Right lobe of liver (tissue), 4 donors: Measurements from ENCODE around the gene CHN1.

Experiments used
- POLR2A ChIP-seq: fragments of 450-650 bp; IDR thresholded peaks from one replicate; pipeline ENCODE4 v1.6.1; 2017; ENCODE audit warnings: antibody characterized with exemption, mild to moderate bottlenecking
- TF ChIP-seq, protein P1 (sequence below), 4 donors: fragments of 200-600 bp in 3 of 4; fragments of 450-650 bp in 1 of 4; IDR thresholded peaks; one replicate each; pipeline versions ENCODE4 v1.5.1 to v1.8.0; 2016 to 2022; ENCODE audit warnings: antibody characterized with exemption in 4 of 4, mild to moderate bottlenecking in 2 of 4
- donor health status: DM: no; HTN: no; CAD: no.
- donor health status: DM: no; HTN: no; CAD: no.
- donor health status: DM: no; HTN: yes; CAD: no.

DNA sequence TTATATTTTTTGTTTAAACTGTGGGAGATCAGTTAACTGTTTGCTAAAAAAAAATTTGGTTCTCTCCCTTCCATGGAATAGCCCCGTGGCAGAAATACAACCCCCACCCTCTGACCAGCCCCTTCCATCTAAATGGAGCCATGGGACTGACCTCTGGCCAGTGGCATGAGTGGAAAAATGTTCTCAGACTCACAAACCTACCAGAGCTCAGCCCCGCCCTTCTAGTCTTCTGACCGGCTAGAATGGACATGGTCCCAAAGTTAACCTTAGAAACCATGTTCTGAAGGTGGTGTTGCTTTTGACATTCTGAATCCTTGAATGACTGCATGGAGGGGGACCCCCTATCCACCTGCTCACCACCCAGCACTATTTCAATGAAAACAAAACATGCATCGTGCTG, 239.6 kb downstream of the CHN1 start:
- TF ChIP-seq, protein P1, sequence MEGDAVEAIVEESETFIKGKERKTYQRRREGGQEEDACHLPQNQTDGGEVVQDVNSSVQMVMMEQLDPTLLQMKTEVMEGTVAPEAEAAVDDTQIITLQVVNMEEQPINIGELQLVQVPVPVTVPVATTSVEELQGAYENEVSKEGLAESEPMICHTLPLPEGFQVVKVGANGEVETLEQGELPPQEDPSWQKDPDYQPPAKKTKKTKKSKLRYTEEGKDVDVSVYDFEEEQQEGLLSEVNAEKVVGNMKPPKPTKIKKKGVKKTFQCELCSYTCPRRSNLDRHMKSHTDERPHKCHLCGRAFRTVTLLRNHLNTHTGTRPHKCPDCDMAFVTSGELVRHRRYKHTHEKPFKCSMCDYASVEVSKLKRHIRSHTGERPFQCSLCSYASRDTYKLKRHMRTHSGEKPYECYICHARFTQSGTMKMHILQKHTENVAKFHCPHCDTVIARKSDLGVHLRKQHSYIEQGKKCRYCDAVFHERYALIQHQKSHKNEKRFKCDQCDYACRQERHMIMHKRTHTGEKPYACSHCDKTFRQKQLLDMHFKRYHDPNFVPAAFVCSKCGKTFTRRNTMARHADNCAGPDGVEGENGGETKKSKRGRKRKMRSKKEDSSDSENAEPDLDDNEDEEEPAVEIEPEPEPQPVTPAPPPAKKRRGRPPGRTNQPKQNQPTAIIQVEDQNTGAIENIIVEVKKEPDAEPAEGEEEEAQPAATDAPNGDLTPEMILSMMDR (IDR thresholded peaks at IDR 0.05): no peak
- TF ChIP-seq POLR2A: no peak
